Measurements from ENCODE around the gene NKAIN4. TPM values are rescaled to one million over a fixed set of nuclear protein-coding genes. Genes with fewer than 3 reads are reported as not detected.
A peak's percentile ranks its signal among the peaks of the same experiment; 100 is the strongest.

NKAIN4 gene
- total RNA-seq, 1 experiment from 2014 or later: not detected

DNA sequence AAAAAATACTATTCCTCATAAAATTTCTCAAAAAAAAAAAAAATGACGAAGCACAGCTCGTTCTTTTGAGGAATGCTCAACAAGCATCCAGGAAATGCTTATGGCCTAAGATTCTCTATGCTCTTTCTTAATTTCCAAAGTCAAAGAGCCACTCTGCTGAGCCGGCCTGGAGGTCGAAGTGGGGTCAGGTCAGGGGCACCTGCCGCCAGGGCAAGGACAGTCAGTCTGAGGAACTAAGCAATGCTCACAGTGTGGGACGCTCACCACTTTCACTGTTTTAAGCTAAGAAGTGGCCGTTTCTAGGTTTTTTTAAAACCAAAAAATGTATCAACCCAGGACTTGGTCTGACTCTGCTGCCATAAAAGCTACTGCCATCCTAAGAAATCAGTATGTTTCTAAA is 55.7 kb downstream of the NKAIN4 start:
- no peaks in the 10 kb centered on the region for H3K9me3 ChIP-seq (ENCODE audit: low read length)
- peaks cover 91% of the 10 kb centered on the region for H4K20me1 ChIP-seq (ENCODE audit: low read length)
- intact Hi-C loops (cut with micrococcal nuclease): no loop called here
- ATAC-seq (no peak), DNase-seq (no peak)
- TF ChIP-seq EZH2 (IDR thresholded peaks at IDR 0.05; ENCODE audit: low read length, unreplicated experiment) (no peak), EZH2phosphoT487 (IDR thresholded peaks at IDR 0.05; ENCODE audit: borderline replicate concordance, low read length) (no peak)
- TF ChIP-seq, protein P1, sequence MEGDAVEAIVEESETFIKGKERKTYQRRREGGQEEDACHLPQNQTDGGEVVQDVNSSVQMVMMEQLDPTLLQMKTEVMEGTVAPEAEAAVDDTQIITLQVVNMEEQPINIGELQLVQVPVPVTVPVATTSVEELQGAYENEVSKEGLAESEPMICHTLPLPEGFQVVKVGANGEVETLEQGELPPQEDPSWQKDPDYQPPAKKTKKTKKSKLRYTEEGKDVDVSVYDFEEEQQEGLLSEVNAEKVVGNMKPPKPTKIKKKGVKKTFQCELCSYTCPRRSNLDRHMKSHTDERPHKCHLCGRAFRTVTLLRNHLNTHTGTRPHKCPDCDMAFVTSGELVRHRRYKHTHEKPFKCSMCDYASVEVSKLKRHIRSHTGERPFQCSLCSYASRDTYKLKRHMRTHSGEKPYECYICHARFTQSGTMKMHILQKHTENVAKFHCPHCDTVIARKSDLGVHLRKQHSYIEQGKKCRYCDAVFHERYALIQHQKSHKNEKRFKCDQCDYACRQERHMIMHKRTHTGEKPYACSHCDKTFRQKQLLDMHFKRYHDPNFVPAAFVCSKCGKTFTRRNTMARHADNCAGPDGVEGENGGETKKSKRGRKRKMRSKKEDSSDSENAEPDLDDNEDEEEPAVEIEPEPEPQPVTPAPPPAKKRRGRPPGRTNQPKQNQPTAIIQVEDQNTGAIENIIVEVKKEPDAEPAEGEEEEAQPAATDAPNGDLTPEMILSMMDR (conservative IDR thresholded peaks at IDR 0.05; ENCODE audit: low read depth, low read length): no peak
- H3K9ac ChIP-seq (ENCODE audit: low read length): no peak overlapping the region
- H3F3A ChIP-seq (ENCODE audit: low read length, unreplicated experiment): peaks cover 7% of the 10 kb centered on the region
- no peak overlapping the region for H3K4me2 ChIP-seq (ENCODE audit: low read length)
- ChIA-PET POLR2A (ENCODE audit: unreplicated experiment) (interaction anchor here (0.6 kb wide), 1 partner anchor 597 kb away, joined by 3 read pairs; no protein-coding TSS in a partner anchor), CTCF (interaction anchor here (0.7 to 2.6 kb wide), 5 partner anchors 16 to 351 kb away, joined by 3 to 14 read pairs (median 4); no protein-coding TSS in a partner anchor)
- H2AFZ ChIP-seq (ENCODE audit: low read length): no peak overlapping the region
- peaks cover 31% of the 10 kb centered on the region for H3K4me1 ChIP-seq (ENCODE audit: insufficient read depth, low read length)
- BruUV-seq (replicated peaks): no TSS peak
- peaks cover 88% of the 10 kb centered on the region for H3K79me2 ChIP-seq (ENCODE audit: low read length)
- H3K36me3 ChIP-seq (ENCODE audit: low read depth, low read length): peaks cover 50% of the 10 kb centered on the region
- H3K9me2 ChIP-seq (replicated peaks; ENCODE audit: low read length): no peaks in the 10 kb centered on the region
- no peak overlapping the region for H3K27ac ChIP-seq (ENCODE audit: low read length)
- no peak overlapping the region for H3K4me3 ChIP-seq (ENCODE audit: low read length)
- H3K27me3 ChIP-seq (ENCODE audit: low read length): no peaks in the 10 kb centered on the region

- H2AFZ ChIP-seq (ENCODE audit: low read length): no peak overlapping the region
- peak overlapping the region; percentile 41 for H3K27ac ChIP-seq (ENCODE audit: low read length)
- TF ChIP-seq EZH2phosphoT487 (IDR thresholded peaks at IDR 0.05; ENCODE audit: borderline replicate concordance, low read length) (no peak), EZH2 (IDR thresholded peaks at IDR 0.05; ENCODE audit: low read length, unreplicated experiment) (no peak)
- TF ChIP-seq, protein P1 (conservative IDR thresholded peaks at IDR 0.05; ENCODE audit: low read depth, low read length): no peak
- H3K27me3 ChIP-seq (ENCODE audit: low read length): no peaks in the 10 kb centered on the region
- ATAC-seq (peak; percentile 19; the same call in 1 of the 2 replicates), DNase-seq (no peak)
- H3K9ac ChIP-seq (ENCODE audit: low read length): no peak overlapping the region
- no peaks in the 10 kb centered on the region for H3K9me3 ChIP-seq (ENCODE audit: low read length)
- BruUV-seq (replicated peaks): no TSS peak
- H4K20me1 ChIP-seq (ENCODE audit: low read length): peaks cover 74% of the 10 kb centered on the region
- no peak overlapping the region for H3K4me3 ChIP-seq (ENCODE audit: low read length)
- H3K9me2 ChIP-seq (replicated peaks; ENCODE audit: low read length): no peaks in the 10 kb centered on the region
- H3K79me2 ChIP-seq (ENCODE audit: low read length): peaks cover 71% of the 10 kb centered on the region
- ChIA-PET POLR2A (ENCODE audit: unreplicated experiment) (no interaction called here), CTCF (interaction anchor here (2.6 kb wide), 1 partner anchor 26 kb away, joined by 14 read pairs; no protein-coding TSS in a partner anchor)
- H3K4me2 ChIP-seq (ENCODE audit: low read length): peak overlapping the region; percentile 17
- H3K4me1 ChIP-seq (ENCODE audit: insufficient read depth, low read length): peaks cover 31% of the 10 kb centered on the region
- peaks cover 34% of the 10 kb centered on the region; the same call in 1 of the 2 replicates for H3K36me3 ChIP-seq (ENCODE audit: low read depth, low read length)
- H3F3A ChIP-seq (ENCODE audit: low read length, unreplicated experiment): peaks cover 7% of the 10 kb centered on the region
- intact Hi-C loops (cut with micrococcal nuclease): loop anchor here (1.0 kb wide), 1 partner anchor 19 kb away; the partner anchor contains the start of gene YTHDF1
Observed at GRCh38 chr20:63196768-63197470, 57.3 kb downstream of the NKAIN4 start.

DNA sequence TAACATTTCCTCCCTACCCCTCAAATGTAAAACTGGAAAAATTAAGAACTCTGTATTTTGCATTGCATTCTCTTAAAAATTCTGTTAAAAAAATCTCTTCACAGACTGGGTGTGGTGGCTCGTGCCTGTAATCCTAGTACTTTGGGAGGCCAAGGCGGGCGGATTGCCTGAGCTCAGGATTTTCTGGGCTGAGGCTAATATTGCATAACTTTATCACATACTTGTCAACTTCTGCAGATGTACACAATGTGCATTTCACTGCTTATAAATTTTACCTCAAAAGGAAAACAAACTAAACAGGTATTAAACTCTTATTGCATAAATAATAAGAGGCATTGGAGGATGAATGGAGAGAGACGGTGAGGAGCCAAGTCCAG is 59.5 kb downstream of the NKAIN4 start:
- Histone ChIP-seq H3K79me2 (ENCODE audit: low read length) (peaks cover 50% of the 10 kb centered on the region), H3K9me3 (ENCODE audit: low read length) (no peaks in the 10 kb centered on the region), H3K4me1 (ENCODE audit: insufficient read depth, low read length) (peaks cover 34% of the 10 kb centered on the region), H3F3A (ENCODE audit: low read length, unreplicated experiment) (peaks cover 7% of the 10 kb centered on the region), H4K20me1 (ENCODE audit: low read length) (peaks cover 53% of the 10 kb centered on the region), H3K9me2 (replicated peaks; ENCODE audit: low read length) (no peaks in the 10 kb centered on the region), H3K27ac (ENCODE audit: low read length) (no peak overlapping the region), H3K27me3 (ENCODE audit: low read length) (no peaks in the 10 kb centered on the region), H3K36me3 (ENCODE audit: low read depth, low read length) (peaks cover 17% of the 10 kb centered on the region; the same call in 1 of the 2 replicates), H2AFZ (ENCODE audit: low read length) (no peak overlapping the region), H3K4me3 (ENCODE audit: low read length) (no peak overlapping the region), H3K4me2 (ENCODE audit: low read length) (no peak overlapping the region), H3K9ac (ENCODE audit: low read length) (no peak overlapping the region)
- intact Hi-C loops (cut with micrococcal nuclease): no loop called here
- ATAC-seq: no peak
- ChIA-PET POLR2A (ENCODE audit: unreplicated experiment) (no interaction called here), CTCF (no interaction called here)
- TF ChIP-seq, protein P1 (conservative IDR thresholded peaks at IDR 0.05; ENCODE audit: low read depth, low read length): no peak
- TF ChIP-seq EZH2 (IDR thresholded peaks at IDR 0.05; ENCODE audit: low read length, unreplicated experiment) (no peak), EZH2phosphoT487 (IDR thresholded peaks at IDR 0.05; ENCODE audit: borderline replicate concordance, low read length) (no peak)
- DNase-seq: no peak
- no TSS peak for BruUV-seq (replicated peaks)
